Ascending aorta (tissue), 2 donors: ENCODE data around the gene CLEC4D. TPM values are rescaled to one million over a fixed set of nuclear protein-coding genes. Genes with fewer than 3 reads are reported as not detected.
"Not testable (repeated sequence)": the region's sequence is repeated elsewhere in the genome, so short reads cannot be mapped to it uniquely, and the experiment has no call there.

Source experiments
- DNase-seq, 2 donors: peaks; one replicate each; pipeline ENCODE4 v3.0.0-alpha.2; 2019; ENCODE audit warnings: low spot score in 2 of 2
- H3K27ac ChIP-seq, 2 donors: fragments of 200-600 bp; sonication (generic); one replicate each; pipeline ENCODE4 v1.5.1; 2016 to 2017; ENCODE audit warnings: mild to moderate bottlenecking in 1 of 2
- H3K27me3 ChIP-seq: fragments of 200-600 bp; sonication (generic); one replicate; pipeline ENCODE4 v1.5.1; 2017
- H3K36me3 ChIP-seq, 2 donors: fragments of 200-600 bp; sonication (generic); one replicate each; pipeline ENCODE4 v1.5.1; 2016
- H3K4me1 ChIP-seq, 2 donors: fragments of 200-600 bp; sonication (generic); one replicate each; pipeline ENCODE4 v1.5.1; 2016 to 2017; ENCODE audit warnings: mild to moderate bottlenecking in 1 of 2
- H3K4me3 ChIP-seq, 2 donors: fragments of 200-600 bp; sonication (generic); one replicate each; pipeline ENCODE4 v1.5.1; 2016 to 2017; ENCODE audit warnings: mild to moderate bottlenecking in 1 of 2
- H3K9me3 ChIP-seq, 2 donors: fragments of 200-600 bp; sonication (generic); one replicate each; pipeline ENCODE4 v1.5.1; 2016
- CTCF ChIP-seq, 3 experiments: fragments of 200-600 bp in 2 of 3; fragments of 450-650 bp in 1 of 3; sonication (generic) in 2 of 3; IDR thresholded peaks; one replicate each; pipeline ENCODE4 v1.5.1; 2016 to 2019; ENCODE audit warnings: antibody characterized with exemption in 3 of 3, mild to moderate bottlenecking in 1 of 3, moderate library complexity in 1 of 3
- intact Hi-C: fragments of 100-400 bp; cut with DNase I; formaldehyde crosslinking; loops from one replicate; pipeline ENCODE4 v1.15.1; 2023
- total RNA-seq: library from RNA; depleted of rRNA; stranded (reverse); fragments of >200 nt; gene quantifications from one replicate; pipeline ENCODE4 v1.1.0, GENCODE V29; 2016

Gene CLEC4D
- total RNA-seq, 1 donor from 2014 or later = not detected

- TF ChIP-seq CTCF (IDR thresholded peaks at IDR 0.05) = no peak
- Histone ChIP-seq H3K36me3 (no peaks in the 10 kb centered on the region), H3K4me3 (no peak overlapping the region), H3K27me3 (no peaks in the 10 kb centered on the region), H3K27ac (no peak overlapping the region), H3K9me3 (peaks cover 0 to 14% of the 10 kb centered on the region in 2 donors), H3K4me1 (no peaks in the 10 kb centered on the region)
- no peak for DNase-seq
- intact Hi-C loops = no loop called here
Observed at GRCh38 chr12:8562310-8562709, 49.0 kb downstream of the CLEC4D start.

- DNase-seq = no peak
- intact Hi-C loops = no loop called here
- H3K4me3 ChIP-seq = no peak overlapping the region
Observed at GRCh38 chr12:8563356-8563755, 50.1 kb downstream of the CLEC4D start.

GRCh38 chr12:8564656-8565055, 51.4 kb downstream of the CLEC4D start:
- no peaks in the 10 kb centered on the region for H3K27me3 ChIP-seq
- no peaks in the 10 kb centered on the region for H3K4me1 ChIP-seq
- H3K36me3 ChIP-seq = no peaks in the 10 kb centered on the region
- intact Hi-C loops = no loop called here
- no peak overlapping the region for H3K27ac ChIP-seq
- H3K4me3 ChIP-seq = no peak overlapping the region
- no peak for TF ChIP-seq CTCF (IDR thresholded peaks at IDR 0.05)
- no peak for DNase-seq
- peaks cover 0 to 14% of the 10 kb centered on the region in 2 donors for H3K9me3 ChIP-seq

More at GRCh38 chr12:8563356-8563755, 50.1 kb downstream of the CLEC4D start:
- TF ChIP-seq CTCF (IDR thresholded peaks at IDR 0.05) = no peak
- H3K27ac ChIP-seq = no peak overlapping the region
- peaks cover 0 to 14% of the 10 kb centered on the region in 2 donors for H3K9me3 ChIP-seq
- no peaks in the 10 kb centered on the region for H3K4me1 ChIP-seq
- no peaks in the 10 kb centered on the region for H3K27me3 ChIP-seq
- no peaks in the 10 kb centered on the region for H3K36me3 ChIP-seq

- H3K4me3 ChIP-seq, H3K4me1 ChIP-seq, intact Hi-C loops, DNase-seq, H3K27ac ChIP-seq, H3K36me3 ChIP-seq, H3K27me3 ChIP-seq: not testable (repeated sequence)
- H3K9me3 ChIP-seq = peaks cover 0 to 14% of the 10 kb centered on the region in 2 donors
Observed at GRCh38 chr12:8566052-8566451, 52.7 kb downstream of the CLEC4D start.

- Histone ChIP-seq H3K36me3 (no peaks in the 10 kb centered on the region), H3K27me3 (no peaks in the 10 kb centered on the region), H3K9me3 (peaks cover 0 to 14% of the 10 kb centered on the region in 2 donors), H3K4me1 (no peaks in the 10 kb centered on the region), H3K4me3 (no peak overlapping the region), H3K27ac (no peak overlapping the region)
- no peak for DNase-seq
- no peak for TF ChIP-seq CTCF (IDR thresholded peaks at IDR 0.05)
- intact Hi-C loops = no loop called here
Observed at GRCh38 chr12:8566525-8566924, 53.2 kb downstream of the CLEC4D start.

Other genes with a start within 250 kb of the CLEC4D start
- not detected for gene CLEC6A, start 57.5 kb upstream of the CLEC4D start, total RNA-seq
- gene CLEC4E, start 27.4 kb downstream of the CLEC4D start, total RNA-seq = not detected
- gene AICDA, start 99.4 kb downstream of the CLEC4D start, total RNA-seq = not detected
- gene MFAP5, start 149.3 kb downstream of the CLEC4D start, total RNA-seq = 174 TPM
- 26.0 TPM for gene RIMKLB, start 184.5 kb downstream of the CLEC4D start, total RNA-seq